Measurements from ENCODE around the gene GEMIN2. TPM values are rescaled to one million over a fixed set of nuclear protein-coding genes. Genes with fewer than 3 reads are reported as not detected.
"Not testable (repeated sequence)": the region's sequence is repeated elsewhere in the genome, so short reads cannot be mapped to it uniquely, and the experiment has no call there.

Gene GEMIN2, protein sequence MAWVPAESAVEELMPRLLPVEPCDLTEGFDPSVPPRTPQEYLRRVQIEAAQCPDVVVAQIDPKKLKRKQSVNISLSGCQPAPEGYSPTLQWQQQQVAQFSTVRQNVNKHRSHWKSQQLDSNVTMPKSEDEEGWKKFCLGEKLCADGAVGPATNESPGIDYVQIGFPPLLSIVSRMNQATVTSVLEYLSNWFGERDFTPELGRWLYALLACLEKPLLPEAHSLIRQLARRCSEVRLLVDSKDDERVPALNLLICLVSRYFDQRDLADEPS
- polyA plus RNA-seq (ENCODE audit: insufficient read length) = 19.5 TPM

DNA sequence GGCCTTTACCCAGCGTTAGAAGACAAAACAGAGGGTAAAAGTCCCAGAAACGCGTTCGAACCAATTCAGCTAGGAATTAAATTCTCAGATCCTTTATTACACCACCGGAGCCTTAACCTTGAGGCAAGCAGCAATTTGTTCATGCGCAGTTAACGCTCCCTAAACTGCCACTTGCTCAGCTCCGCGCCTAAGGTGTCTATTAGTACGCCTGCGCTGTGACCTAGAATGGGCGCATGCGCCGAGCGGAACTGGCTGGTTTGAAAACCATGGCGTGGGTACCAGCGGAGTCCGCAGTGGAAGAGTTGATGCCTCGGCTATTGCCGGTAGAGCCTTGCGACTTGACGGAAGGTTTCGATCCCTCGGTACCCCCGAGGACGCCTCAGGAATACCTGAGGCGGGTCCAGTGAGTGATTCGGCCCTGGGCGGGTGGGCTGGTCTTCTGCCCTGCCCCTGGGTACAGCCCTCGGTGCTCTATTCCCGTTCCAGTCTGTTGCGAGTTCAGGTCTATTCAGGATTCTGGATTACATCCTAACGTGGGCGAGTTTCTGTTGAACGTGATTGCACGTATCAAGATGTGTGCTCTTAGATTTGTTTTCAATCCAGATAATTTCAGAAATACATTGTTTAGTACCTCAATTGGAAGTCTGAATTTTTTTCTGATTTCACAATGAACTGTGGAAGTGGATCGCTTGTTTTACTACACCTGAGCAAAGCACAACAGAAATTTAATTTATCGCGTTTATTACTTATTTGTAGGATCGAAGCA lies at the start of gene GEMIN2:
TSS of gene GEMIN2 (plus strand) at position 251 of the 766 bp plus-strand sequence. CDS start at position 267, 16 bp downstream.
- DNase-seq = peak; percentile 94

DNA sequence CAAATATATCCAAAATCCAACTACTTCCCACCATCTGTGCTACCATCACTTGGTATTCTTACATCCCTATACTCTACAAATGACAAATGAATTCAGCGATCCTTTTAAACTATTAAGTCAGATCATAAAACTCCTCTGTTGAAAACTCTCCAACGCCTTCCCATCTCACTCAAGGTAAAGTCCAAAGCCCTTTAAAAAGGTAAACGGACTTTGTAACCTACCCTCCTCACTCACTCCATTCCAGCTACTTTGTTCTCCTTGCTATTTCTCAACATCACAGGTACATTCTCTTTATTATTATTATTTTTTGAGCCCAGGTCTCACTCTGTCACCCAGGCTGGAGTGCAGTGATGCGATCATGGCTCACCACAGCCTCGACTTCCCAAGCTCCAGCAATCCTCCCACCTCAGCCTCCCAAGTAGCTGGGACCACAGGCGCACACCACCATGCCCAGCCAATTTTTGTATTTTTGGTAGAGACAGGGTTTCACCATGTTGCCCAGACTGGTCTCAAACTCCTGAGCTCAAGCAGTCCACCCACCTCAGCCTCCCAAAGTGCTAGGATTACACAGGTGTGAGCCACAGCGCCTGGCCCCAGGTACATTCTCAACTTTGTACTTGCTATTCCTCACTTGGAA lies 44.8 kb upstream of the GEMIN2 start:
- not testable (repeated sequence) for DNase-seq

GRCh38 chr14:39069923-39070322 lies 44.2 kb upstream of the GEMIN2 start:
- no peak for DNase-seq

DNA sequence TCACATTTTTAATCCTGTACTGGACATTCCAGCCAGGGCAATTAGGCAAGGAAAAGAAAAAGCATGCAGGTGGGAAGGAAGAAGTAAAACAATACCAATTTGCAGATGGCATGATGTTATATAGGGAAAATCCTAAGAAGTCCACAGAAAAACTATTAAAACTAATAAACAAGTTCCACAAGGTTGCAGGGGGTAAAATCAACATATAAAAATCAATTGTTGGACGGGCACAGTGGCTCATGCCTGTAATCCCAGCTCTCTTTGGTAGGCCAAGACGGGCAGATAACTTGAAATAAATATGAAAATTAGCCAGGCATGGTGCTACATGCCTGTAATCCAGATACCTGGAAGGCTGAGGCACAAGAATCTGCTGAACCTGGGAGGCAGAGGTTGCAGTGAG lies 43.0 kb upstream of the GEMIN2 start:
- DNase-seq = no peak

GRCh38 chr14:39080886-39081285 lies 33.2 kb upstream of the GEMIN2 start:
- DNase-seq = no peak

GRCh38 chr14:39083127-39083526 lies 31.0 kb upstream of the GEMIN2 start:
- DNase-seq = no peak

GRCh38 chr14:39085933-39086332 lies 28.2 kb upstream of the GEMIN2 start:
- no peak for DNase-seq

DNA sequence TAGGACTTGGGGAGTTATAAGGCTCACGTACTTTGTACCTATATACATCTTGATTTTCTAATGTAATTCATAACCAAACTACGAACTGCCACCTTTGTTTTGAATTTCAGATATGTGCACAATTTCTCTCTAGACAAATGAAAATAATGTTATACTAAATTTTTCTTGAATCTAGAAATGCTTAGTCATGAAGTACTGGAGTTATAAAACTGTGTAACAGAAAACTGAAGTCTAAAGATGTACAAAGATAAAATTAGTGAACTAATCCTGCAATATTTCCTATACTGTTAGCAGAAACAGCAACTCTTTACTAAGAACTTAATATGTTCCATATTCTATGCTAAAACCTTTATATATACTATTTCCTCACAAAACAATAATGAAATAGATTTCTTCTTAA lies 26.6 kb upstream of the GEMIN2 start:
- DNase-seq = no peak

- DNase-seq = no peak
These were observed 23.5 kb upstream of the GEMIN2 start for GRCh38 chr14:39090548-39091111.

DNA sequence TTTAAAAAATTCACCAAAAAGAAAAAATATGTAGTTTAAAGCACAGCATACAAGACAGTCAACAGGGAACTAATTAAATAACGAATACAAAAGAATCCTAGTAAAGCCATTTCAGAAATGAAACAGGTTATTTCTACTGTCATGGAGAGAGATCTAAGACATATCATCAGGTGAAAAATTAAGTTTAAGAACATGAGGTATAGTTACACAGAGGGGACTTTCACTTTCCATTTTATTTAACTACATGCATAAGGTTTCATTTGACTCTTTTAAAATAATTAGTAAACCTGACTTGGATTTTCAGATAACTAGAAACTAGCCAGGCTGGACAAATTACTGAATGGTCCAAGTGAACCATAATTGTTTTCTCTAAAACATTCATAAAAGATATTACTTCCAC lies 22.4 kb upstream of the GEMIN2 start:
- no peak for DNase-seq

DNA sequence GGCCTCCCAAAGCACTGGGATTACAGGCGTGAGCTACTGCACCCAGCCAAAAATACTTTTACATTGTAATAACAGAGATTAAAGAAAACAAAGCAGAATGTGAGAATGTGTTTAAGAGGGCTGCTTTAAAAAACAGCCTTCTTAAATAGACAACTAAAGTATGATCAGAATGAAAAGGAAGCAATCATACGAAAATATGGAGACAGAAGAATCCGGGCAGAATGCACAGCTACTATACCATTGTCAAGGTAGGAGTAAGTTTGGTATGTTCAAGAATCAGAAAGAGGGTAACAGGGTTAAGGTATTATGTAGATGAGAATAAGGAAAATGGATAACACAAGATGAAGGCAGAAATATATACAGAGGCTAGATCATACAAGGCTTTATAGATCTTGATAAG lies 19.6 kb upstream of the GEMIN2 start:
- DNase-seq = no peak

DNA sequence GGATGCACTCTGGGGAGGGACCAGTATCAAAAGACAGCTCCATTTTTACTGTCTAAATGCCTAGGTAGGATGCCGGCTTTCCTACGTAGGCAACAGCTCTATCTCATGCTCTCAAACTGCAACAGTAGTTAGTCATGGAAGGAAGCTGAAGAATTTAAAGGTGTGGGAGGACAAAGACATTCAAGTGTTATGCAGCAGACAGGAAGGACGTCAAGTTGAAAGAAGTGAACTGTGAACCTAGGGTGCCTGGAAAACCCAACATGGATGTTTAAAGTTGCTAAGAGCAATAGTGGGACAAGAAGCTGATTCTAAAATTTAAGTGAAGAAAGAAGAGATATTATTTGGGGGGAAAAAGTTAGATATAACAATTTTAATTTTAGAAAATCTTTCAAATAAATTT lies 17.0 kb upstream of the GEMIN2 start:
- DNase-seq = no peak

DNA sequence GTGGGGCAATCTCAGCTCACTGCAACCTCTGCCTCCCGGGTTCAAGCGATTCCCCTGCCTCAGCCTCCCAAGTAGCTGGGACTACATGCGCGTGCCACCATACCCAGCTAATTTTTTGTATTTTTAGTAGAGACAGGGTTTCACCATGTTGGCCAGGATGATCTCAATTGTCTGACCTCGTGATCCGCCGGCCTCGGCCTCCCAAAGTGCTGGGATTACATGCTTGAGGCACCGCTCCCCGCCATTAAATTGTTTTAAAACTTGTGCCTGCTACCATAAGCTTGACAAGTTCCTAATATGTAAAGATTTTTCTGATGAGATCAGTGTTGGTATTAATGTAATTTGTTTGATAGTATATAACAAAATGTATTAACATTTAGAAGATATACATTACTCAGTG lies 14.9 kb upstream of the GEMIN2 start:
- not testable (repeated sequence) for DNase-seq

GRCh38 chr14:39099748-39100147 lies 14.4 kb upstream of the GEMIN2 start:
- no peak for DNase-seq

DNA sequence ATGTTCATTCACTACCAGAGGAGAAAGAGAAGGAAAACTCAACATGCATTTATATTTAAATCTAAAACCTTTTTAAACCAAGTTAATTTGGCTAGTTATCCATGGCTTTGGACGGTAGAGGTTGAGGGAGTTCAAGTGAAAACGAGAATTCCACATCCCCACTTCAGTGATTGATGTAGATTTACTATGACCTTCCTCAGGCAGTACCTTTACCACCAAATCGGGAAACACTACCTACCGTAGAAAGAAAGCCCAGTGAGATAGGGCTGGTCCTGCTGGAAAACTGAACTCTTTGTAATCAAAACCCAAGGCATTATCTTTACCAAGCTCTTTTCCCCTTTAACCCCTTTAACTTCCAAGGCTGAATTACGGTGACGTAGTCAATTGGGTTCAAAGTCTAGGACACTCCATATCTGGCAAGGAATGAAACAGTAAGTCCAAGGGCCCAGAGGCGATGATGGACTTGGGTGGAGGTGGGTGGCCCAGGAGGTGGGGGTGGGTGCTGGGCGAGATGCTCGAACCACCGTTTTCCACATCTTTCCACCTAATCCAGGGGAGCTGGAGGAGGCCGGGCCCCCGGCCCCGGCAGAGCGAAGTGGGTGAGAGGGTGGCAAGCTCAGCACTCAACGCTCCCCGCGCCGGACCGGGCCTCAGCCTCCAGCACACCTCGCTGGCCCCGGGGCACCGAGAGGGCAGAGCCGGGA lies 11.7 kb upstream of the GEMIN2 start:
- peak; percentile 51 for DNase-seq

DNA sequence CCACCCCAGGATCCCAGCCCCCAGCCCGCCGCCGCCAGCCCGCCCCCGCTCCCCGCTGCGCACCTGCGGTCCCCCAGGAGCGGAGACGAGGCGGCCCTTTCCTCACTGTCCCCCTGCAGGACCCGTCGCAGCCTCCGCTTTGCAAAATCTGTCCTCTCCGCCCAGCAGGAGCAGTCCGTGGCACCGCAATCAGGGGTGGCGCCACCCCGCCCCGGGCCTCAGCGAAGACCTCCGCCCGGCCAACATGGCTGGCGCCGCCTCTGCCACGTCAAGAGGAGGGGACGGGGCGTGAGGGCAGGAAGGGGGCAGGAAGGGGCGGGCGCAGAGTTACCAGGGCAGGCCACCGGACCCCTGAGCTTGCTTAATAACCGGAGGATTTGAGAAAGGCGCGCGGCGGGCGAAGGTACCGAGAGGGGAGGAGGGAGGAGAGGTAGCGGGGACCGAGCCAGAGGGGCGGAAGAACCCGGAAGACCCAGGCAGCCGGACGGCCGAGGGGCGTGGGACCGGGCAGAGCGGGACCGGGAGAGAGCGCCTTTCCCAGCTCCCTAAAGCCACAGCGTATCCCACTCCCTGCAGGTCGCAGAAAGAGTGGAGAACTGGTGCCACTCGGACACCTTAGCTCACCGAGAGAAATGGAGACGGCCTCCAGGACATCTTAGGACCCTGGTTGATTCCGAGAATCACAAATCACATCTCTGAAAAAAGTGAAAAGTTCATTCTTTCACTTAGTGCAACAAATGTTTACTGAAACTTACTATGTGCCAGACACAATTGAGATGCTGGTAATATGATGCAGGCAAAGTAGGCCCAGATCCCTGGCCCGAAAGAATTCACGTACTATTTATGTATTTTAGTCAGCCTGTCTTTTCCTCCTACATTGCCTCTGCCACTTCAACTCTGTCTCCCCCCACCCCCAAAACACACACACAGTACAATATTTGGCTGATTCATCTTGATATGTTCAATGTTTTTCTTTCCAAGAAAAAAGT lies 10.9 kb upstream of the GEMIN2 start, which contains the start of gene SEC23A:
TSS of gene SEC23A (minus strand) at position 267 of the 989 bp plus-strand sequence. CDS start 7,117 bp downstream, outside the sequence.
- DNase-seq = peak; percentile 91

- DNase-seq = not testable (repeated sequence)
These were observed 9.9 kb upstream of the GEMIN2 start for GRCh38 chr14:39104078-39104801.

GRCh38 chr14:39107591-39107996 lies 6.5 kb upstream of the GEMIN2 start:
- DNase-seq = no peak

DNA sequence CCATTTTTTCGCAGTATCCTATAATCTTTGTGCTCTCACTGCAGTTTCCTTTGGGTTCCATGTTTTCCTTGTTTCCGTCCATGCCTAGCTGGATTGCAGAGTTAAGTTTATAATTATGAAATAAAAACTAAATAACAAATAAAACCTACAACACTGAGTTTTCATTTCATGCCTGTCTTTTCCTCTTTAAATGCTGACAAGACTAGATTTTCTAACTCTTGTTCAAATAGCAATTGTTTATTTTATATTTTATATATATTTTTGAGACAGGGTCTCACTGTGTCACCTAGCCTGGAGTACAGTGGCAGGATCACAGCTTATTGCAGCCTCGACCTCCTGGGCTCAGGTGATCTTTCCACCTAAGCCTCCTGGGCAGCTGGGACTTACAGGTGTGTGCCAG lies 5.3 kb upstream of the GEMIN2 start:
- DNase-seq = no peak

Data from hindlimb muscle (tissue), 1 donor.